Testis (tissue), 2 donors: ENCODE data around the gene CCDC178.

Experiments used
- POLR2A ChIP-seq: fragments of 450-650 bp; IDR thresholded peaks from one replicate; pipeline ENCODE4 v1.6.1; 2017; ENCODE audit warnings: antibody characterized with exemption, mild to moderate bottlenecking, moderate library complexity
- TF ChIP-seq, protein P1 (sequence below), 3 experiments: fragments of 450-650 bp in 2 of 3; fragments of 200-600 bp in 1 of 3; sonication (generic) in 1 of 3; IDR thresholded peaks; one replicate each; pipeline ENCODE4 v1.5.1; 2016 to 2019; ENCODE audit warnings: antibody characterized with exemption in 3 of 3, mild to moderate bottlenecking in 2 of 3, moderate library complexity in 1 of 3

GRCh38 chr18:32920796-32921787 is 519.4 kb downstream of the CCDC178 start:
- TF ChIP-seq POLR2A: no peak
- TF ChIP-seq, protein P1, sequence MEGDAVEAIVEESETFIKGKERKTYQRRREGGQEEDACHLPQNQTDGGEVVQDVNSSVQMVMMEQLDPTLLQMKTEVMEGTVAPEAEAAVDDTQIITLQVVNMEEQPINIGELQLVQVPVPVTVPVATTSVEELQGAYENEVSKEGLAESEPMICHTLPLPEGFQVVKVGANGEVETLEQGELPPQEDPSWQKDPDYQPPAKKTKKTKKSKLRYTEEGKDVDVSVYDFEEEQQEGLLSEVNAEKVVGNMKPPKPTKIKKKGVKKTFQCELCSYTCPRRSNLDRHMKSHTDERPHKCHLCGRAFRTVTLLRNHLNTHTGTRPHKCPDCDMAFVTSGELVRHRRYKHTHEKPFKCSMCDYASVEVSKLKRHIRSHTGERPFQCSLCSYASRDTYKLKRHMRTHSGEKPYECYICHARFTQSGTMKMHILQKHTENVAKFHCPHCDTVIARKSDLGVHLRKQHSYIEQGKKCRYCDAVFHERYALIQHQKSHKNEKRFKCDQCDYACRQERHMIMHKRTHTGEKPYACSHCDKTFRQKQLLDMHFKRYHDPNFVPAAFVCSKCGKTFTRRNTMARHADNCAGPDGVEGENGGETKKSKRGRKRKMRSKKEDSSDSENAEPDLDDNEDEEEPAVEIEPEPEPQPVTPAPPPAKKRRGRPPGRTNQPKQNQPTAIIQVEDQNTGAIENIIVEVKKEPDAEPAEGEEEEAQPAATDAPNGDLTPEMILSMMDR (IDR thresholded peaks at IDR 0.05): no peak
